GM11168 (cell line): ENCODE measurements around the gene UNC5C.

Experiments
- in situ Hi-C: fragments of 300-500 bp; cut with MboI; formaldehyde crosslinking; loops from one replicate; pipeline ENCODE4 v1.12.0; 2022; ENCODE audit warnings: low sequenced_read_pairs; ENCODE audit not compliant: unreplicated experiment

UNC5C gene

GRCh38 chr4:95288552-95288951 is 260.2 kb downstream of the UNC5C start:
- in situ Hi-C loops, result no loop called here

GRCh38 chr4:95285797-95286196 is 263.0 kb downstream of the UNC5C start:
- in situ Hi-C loops, result no loop called here

DNA sequence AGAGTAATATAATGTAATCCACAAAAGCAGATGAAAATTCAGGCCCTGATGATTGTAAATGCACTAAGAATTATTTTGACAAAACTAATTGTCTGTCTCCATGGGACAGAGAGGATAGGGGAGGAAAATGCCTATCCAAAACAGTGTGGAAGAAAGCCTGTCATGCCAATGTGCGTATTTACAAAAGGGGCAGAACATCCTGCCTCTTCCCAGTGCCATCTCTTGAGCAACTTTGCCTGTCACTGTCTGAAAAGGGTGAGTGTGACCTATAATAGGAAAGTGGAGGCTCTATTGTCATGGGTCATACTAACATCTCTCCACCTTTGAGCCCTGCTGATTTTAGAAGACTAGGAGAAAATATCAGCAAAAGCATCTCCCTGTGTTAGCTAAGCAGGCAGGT is 264.1 kb downstream of the UNC5C start:
- in situ Hi-C loops, result no loop called here

- in situ Hi-C loops, result no loop called here
Observed at GRCh38 chr4:95283320-95283719, 265.5 kb downstream of the UNC5C start.

GRCh38 chr4:95272797-95273196 is 276.0 kb downstream of the UNC5C start:
- in situ Hi-C loops, result no loop called here

DNA sequence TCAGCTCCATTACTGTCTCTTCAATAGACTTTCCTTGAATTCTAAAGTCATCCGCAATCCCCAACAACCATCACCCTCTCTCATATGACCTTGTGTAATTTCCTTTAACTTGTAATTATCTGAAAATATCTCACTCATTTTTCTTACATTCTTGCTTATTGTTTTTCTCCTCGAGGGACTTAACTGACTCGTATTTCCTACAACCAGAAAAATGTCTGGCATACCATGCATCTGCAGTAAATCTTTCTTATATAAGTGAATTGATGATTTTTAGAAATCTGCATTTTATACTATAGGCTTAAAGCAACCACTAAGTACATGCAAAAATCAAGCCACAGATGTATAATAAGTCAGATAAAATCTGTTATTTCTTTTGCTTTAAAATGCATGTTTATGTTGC is 276.7 kb downstream of the UNC5C start:
- in situ Hi-C loops, result no loop called here

DNA sequence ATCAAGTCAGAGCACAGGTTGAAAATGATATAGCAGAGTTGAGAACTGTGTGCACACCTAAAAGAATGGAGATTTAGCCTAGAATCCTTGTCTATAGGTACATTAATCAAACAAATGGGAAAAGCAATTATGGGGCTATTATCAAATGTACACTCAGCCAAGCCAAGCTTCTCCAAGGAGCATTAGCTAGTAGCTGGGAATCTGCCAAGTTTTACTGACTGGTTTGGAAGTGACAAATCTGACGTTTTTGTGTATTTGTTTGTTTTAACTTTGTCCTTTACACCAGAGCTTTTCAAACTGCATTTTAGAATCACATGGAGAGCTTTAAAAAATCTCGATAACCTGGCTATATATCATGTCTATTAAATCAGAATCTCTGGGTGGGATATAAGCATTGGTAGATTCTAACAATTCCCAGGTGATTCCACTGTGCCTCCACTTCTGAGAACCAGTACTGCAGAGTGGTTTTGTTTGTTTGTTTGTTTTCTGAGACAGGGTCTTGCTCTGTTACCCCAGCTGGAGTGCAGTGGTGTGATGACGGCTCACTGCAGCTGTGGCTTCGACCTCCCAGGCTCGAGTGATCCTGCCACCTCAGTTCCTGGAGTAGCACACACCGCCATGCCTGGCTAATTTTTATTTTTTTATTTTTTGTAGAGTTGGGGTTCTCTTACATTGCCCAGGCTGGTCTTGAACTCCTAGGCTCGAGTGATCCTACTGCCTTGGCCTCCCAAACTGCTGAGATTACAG is 279.8 kb downstream of the UNC5C start:
- in situ Hi-C loops, result no loop called here

DNA sequence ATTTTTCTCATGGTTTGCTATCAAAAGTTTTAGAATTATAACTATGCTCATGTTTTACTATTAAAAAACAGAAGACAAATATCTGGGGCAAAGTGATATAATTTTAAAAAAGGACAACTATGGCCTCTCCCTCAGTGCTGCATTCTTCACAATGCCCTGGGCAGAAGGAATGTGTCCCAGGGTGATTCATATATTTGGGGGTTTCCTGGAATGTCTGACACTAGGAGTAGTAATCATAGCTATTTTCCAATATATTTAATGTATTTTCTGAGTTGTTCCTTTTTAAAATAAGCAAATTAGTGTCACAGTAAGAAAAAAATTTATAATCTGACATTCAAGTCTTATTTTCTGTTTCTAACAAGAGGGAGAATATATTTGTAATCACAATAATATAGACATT is 281.7 kb downstream of the UNC5C start:
- in situ Hi-C loops, result no loop called here

- in situ Hi-C loops, result no loop called here
Observed at GRCh38 chr4:95265814-95266740, 282.7 kb downstream of the UNC5C start.

- in situ Hi-C loops, result no loop called here
Observed at GRCh38 chr4:95264843-95265242, 283.9 kb downstream of the UNC5C start.

DNA sequence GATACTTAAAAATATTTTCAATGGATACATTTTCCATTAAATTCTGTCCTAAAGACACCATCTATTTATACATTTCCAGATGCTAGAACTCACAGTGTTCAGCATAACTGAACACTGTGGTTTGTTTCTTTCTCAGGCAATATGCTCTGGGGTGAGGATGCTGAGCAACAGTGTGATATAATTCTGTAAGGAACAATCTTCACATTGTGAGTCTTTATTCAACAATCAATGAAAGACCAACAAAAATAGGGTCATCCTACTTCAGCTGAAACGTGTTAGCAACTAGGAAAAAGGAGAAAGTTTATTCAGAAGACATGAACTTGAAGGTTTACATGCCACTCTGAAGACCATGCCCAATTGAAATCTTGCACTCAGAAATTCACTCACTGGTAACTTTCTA is 284.8 kb downstream of the UNC5C start:
- in situ Hi-C loops, result no loop called here

GRCh38 chr4:95263391-95263790 is 285.4 kb downstream of the UNC5C start:
- in situ Hi-C loops, result no loop called here

- in situ Hi-C loops, result no loop called here
Observed at GRCh38 chr4:95256108-95256835, 292.5 kb downstream of the UNC5C start.

DNA sequence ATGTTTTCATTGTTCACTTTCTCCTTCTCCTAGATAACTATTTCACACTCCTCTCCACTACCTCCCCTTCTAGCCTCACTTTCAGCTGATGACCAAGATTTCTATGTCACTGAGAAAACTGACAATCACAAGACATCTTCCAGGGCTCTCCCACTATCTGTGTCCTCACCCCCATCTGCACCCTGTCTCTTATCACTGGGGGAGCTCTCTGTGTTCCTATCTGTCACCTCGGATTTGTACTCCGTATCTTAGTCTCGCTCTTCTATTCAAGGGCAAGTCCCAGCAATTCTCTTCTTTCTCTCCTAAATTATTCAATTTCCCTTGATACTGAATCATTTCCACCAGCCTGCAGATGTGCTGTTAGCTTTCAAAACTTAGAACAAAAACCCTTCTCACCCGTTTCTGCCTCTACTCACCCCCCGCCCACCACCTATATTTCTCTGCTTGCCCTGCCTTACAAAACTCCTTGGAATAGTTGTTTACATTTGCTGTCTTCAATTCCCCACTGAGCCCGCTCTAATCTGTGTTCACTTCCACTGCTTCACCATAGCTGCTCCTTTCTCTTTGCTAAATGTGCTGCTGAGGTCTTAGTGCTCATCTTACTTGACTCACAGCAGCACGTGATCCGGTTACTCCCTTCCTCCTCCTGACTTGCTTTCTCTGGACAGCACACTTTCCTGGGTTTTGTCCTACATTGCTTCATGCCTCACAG is 293.2 kb downstream of the UNC5C start:
- in situ Hi-C loops, result no loop called here

GRCh38 chr4:95251568-95251967 is 297.2 kb downstream of the UNC5C start:
- in situ Hi-C loops, result no loop called here

- in situ Hi-C loops, result no loop called here
Observed at GRCh38 chr4:95250544-95251137, 298.1 kb downstream of the UNC5C start.

DNA sequence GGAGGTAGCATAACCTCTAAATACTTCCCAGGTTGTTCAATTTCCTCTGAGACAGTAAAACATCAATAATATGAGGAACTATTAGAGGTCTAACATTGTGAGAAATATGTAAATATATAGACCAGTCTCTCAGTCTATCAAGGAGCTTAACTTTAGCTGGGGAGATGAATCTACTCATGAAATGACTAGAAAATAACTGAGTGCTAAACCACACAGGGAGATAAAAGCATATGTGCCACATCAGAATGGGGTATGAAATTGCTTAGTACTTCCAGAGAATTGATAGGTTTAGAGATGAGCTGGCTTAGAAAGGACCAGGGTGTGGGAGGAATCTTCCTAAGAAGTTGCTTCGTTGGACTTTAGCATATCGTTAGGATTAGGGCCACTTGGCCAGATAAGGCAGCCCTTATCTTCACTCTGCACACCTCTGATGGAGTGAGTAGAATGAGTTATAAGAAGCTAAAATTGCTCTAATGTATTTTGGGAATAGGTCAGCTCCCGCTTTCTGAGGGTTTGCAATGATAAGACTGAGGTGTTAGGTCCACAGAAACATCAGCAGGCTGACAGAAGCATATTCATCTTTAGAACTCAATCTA is 299.2 kb downstream of the UNC5C start:
- in situ Hi-C loops, result no loop called here

DNA sequence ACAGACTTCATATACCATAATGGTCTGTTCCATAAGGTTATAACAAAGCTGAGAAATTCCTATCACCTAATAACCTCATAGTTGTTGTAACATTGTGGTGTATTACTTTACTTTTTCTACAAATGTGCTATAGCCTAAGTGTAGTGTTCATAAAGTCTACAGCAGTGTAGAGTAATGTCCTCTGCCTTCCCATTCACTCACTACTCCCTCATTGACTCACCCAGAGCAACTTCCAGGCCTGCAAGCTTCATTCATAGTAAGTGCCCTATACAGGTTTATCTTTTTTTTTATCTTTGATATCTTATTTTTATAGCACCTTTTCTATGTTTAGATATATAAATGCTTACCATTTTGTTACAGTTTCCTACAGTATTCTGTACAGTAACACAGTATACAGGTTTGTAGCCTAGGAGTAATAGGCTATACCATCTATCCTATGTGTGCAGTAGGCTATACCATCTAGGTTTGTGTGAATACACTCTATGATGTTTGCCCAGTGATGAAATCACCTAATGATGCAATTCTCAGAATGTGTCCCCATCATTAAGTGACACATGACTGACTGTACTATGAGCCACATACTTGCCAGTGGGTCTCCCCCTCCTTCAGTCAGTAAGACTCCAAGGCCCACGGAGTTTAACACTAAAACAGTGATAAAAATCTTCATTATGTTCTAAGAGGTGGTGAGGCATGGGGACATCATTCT is 299.9 kb downstream of the UNC5C start:
- in situ Hi-C loops, result no loop called here

GRCh38 chr4:95243892-95244291 is 304.9 kb downstream of the UNC5C start:
- in situ Hi-C loops, result no loop called here
